GM21825 (cell line): Measurements from ENCODE around the gene FEZ2.
A peak's percentile ranks its signal among the peaks of the same experiment; 100 is the strongest.

Experiments
- ATAC-seq: cut with Tn5 transposase; IDR thresholded peaks from one replicate; pipeline ENCODE4 v1.9.1; 2021; ENCODE audit warnings: mild to moderate bottlenecking, moderate library complexity; ENCODE audit not compliant: unreplicated experiment

Gene FEZ2

DNA sequence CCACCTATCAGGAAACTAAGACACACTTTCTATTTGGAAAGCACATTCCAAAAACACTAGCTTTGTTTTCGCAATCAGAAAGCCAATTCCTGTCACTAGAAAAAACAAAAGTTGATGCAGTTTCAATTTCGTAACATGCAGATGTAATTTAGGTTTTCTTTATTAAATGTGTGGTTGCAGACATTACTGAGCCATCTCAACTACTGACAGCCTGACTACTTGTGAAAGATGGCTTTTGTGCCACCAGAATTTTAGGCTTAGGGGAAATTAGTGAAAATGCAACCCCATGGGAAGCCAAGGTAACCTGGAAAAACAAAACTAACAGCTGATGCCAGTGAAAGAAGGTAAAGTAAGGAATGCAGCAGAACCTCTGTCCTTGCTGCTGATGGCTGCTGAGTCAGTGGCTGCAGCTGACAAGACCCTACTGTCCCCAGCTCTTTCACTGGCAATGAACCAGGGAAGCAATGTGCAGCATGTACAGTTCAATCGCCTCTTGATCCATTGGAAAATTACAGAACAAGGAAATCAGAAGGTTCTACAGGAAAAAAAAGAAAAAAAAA lies 34.9 kb downstream of the FEZ2 start:
- no peak for ATAC-seq

DNA sequence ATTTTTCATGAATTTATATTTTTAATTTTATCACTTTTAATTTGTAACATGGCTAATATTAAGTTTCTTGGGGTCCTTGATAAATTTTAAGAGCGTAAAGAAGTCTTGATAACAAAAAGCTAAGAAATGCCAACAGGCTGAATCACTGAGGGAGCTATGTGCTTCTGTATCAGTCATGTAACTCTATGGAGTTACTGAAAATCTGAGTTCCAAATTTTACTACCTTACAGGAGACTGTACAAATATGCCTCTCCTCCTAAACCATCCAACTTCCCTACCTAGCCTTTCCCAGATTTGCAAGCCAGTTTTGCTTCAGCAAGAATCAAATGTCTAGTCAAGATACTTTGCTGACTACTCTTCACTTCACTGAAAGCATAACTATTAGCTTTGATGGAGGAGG lies 35.7 kb downstream of the FEZ2 start:
- no peak for ATAC-seq

DNA sequence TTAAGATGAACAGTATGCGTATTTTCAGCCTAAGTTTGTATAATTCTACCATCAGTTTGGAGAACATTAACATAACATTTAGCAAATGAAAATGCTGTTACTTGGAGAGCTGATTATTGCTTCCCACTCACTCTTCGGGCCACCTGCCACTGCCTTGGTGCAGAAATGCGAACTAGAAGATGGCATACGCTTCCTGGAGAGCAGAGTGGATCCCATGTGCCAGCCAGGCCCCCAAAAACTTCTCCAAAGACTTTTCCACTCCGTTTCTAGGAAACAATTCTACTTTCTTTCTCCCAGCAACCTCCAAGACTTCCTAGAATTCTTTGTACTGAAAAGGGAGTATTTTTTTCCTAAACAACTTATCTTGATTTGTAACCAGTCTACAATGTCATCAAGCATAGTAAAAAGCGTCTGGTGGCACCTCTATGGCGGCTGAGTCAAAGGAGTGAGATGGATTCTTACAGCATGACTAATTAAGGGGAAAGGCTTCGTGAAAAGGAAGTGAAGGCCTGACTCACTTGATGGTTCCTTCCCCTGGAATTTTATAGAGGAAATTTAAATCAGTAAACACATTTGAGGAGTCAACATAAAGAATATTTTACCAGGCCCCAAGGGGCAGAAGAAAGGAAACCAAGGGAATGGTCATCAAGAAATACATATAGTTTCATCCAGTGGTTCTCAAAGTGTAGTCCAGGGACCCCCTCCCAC lies 36.6 kb downstream of the FEZ2 start:
- ATAC-seq, result no peak

DNA sequence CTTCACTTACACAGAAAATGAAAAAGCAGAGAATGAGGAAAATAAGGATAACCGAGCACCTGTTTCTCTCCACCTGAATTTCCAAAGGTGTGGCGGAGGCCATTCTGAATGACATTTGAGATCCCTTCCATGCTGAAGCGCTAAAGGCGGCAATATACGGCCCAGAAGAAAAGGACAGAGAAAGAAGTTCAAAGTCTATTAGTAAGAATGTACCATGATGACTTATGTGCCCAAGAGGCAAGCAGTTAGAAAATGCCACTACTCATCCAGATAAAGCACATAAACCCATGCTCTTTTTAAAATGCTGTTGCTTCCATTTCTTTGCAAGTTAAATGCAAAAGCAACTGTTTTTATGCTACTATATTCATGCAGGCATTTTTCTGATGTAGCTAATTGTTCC lies 37.2 kb downstream of the FEZ2 start:
- no peak for ATAC-seq

DNA sequence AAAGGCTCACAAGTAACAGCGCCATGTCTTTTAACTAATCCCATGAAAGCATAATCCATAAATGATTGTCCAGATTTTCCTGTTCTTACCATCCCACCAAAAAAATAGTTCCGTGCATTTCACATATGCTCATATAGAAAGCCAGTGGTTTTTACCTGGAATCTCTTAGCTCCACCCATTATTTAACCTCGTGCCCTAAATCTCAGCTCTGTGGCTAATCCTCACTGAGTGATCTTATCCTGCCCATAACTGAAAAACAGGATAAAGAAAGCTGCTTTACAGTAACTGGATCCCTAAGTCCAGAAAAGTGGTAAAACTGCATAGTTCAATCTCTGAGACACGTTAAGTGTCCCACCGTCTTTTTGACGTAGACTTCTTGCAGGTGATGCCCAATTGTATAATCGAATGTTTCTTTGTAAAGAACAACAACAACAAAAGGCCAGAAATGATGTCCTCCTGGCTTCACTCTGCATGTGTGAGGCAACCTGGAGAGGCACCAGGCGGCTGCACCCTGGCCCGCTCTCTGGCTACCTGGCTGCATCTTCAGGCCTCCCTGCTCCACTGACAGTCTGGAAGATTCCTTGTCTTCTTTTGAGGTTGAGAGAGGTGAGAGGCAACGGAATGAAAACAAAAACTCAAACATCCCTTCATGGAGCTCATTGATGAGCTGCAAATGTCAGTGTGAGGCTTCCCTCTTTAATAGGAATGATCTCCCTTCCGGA lies 38.6 kb downstream of the FEZ2 start:
- ATAC-seq, result no peak

DNA sequence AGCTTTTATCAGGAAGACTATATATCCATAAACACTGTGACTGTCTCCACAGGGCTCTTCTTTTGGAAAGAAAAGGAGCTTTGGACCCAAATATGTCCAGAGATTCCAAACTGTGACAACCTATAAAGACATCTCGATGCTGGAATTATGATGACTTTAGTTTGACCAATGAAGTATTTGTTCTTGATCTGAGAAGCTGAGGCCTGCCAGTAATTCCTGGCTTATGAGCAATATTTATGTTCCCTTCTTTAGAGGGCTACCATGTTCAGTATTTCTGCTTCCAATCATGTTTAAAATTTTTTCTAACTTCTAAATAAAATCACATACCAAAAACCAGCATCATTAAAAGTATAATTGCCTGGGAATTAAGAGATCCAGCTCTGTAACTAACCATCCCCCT lies 41.1 kb downstream of the FEZ2 start:
- no peak for ATAC-seq

DNA sequence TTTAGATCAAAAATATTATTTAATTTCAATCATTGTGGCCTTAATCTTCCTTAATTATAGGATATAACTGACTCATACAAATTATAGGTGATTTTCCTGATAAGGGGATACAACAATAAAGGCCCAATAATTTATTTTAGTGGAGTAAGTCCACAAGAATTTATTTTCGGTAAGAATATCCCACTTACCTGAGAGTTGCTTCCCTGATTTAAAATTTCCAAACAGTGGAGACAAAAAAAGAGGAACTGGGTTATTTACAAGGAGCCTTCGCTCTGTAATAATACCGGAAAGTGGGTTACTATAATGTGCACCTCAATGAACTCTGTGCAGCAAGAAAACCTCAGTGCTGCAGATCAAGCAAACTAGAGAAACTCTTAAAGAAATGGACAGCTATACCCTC lies 42.2 kb downstream of the FEZ2 start:
- no peak for ATAC-seq

DNA sequence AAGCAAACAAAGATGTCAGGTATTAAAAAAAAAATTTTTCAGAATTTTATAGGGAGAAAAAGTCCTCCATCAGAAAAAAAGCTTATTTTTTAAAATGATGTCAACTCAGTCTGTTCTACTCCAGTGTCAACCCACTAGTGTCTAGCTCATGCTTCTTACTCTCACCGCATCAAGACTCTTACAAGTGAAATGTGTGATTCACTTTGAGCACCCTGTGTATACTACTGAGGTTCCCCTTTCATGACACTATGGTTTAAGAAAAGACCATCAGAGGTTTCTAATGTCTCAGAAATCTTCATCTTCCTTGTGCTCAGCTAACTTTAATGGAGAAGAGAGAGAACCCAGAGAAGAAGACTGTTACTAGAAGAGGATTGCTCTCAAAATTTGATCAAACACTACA lies 43.4 kb downstream of the FEZ2 start:
- no peak for ATAC-seq

DNA sequence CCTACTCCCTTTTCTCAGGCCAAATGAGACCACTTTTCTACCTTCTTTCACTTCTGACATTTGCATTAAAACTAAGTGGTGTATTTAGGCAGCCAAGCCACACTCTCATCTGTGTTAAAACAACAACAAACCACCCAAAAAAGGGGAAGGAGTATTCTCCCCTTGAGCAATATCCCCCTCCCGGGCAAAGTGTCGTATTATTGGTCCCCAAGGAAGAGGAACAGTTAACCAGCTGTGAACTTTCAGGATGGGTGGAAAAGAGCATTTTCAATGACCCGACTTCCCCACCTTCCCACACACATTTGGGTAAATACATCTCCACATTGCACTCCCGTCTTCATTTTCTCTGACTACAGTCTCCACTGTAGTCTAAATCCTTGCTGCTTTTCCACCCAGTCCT lies 44.3 kb downstream of the FEZ2 start:
- ATAC-seq, result no peak

DNA sequence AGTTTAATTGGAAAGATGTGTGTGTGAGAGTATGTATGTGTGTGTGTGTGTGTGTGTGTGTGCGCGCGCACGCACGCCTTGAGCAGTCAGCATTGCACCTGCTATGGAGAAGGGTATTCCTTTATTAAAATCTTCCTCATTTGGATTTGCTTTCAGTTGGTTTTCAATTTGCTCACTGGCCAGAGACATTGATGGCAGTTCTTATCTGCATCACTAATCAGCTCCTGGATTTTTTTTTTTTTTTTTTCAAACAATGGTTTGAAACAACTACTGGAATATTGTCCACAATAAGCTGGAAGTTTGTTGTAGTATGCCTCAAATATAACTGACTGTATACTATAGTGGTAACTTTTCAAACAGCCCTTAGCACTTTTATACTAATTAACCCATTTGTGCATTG lies 48.0 kb downstream of the FEZ2 start:
- no peak for ATAC-seq

DNA sequence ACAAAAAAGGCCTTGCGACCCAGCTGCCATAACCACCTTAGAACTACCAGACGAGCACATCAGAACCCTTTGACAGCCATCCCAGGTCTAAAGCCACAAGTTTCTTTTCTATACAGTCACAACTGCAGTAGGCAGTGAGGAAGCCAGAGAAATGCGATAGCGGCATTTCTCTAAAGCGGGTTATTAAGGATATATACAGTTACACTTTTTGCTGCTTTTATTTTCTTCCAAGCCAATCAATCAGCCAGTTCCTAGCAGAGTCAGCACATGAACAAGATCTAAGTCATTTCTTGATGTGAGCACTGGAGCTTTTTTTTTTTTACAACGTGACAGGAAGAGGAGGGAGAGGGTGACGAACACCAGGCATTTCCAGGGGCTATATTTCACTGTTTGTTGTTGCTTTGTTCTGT lies 48.8 kb downstream of the FEZ2 start:
- ATAC-seq, result no peak

DNA sequence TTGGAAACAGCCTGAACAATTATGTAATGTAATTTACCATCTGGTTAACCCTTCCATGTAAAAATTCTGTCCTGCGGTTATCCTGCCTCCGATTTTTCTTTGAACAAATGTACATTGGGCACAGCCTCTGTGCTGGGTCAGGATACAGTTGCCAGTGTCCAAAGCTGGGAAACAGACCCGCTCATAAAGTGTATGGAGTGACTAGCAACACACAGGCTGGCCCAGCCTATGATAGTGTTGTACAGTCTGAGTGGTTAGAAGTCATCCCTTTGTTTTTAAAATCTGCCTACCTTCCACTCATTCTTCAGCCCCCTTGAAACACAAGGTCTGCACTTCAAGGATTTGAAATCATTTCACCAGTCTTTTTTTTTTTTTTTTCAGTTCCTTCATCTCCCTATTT lies 50.1 kb downstream of the FEZ2 start:
- no peak for ATAC-seq

DNA sequence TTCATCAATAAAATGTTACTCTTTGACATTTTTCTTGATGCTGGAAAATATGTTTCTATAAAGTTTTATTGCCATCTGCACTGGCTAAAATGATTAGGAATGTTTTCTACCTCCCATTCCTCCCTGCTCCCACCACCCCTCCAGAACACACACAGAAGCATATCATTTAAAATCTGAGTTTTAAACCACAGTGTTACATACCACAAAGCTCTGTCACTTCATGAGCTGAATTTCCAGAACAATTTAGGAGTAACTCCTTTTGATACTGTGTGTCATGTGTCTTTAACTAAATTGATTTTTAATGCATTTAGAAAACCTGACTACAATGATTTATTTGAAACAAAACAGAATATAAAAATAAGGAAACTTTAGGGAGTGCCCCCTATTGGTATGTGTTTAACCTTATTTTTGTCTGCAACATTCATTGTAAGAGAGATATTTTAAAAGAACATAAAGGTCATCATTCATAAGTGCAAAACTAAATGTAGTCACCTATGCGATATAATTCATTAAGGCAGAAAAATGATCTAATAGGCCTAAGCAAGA lies 52.0 kb downstream of the FEZ2 start:
- no peak for ATAC-seq

DNA sequence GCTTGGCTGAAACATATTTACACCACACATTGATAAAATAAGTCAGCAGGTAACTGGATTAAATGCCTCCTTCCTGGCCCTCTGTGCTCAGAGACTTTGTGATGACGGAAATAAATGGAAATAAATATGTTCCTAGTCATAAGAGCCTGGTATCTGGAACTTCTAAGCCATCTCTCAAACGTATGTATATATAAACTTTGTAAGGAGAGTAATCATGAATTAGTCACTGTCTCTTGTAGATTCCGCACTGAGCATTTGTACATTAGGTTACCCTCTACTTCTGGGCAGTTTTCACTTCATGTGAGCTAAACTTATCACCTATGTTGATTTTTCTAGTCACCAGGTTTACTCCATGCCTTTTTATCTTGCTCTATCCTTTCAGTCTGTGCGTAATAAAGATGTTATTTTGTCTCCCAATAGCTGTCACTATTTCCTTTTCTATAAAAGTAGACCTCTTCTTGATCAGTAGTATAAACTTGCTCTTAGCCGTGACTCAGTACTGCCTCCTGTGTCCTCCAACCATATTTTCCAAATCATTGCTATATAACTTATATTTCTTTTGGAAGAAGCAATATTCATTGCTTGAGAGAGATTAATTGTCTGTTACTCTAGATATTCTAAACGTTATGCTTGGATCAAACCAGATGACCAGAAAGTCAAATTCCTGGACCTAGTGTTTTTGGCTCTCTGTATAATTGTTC lies 53.2 kb downstream of the FEZ2 start:
- no peak for ATAC-seq

DNA sequence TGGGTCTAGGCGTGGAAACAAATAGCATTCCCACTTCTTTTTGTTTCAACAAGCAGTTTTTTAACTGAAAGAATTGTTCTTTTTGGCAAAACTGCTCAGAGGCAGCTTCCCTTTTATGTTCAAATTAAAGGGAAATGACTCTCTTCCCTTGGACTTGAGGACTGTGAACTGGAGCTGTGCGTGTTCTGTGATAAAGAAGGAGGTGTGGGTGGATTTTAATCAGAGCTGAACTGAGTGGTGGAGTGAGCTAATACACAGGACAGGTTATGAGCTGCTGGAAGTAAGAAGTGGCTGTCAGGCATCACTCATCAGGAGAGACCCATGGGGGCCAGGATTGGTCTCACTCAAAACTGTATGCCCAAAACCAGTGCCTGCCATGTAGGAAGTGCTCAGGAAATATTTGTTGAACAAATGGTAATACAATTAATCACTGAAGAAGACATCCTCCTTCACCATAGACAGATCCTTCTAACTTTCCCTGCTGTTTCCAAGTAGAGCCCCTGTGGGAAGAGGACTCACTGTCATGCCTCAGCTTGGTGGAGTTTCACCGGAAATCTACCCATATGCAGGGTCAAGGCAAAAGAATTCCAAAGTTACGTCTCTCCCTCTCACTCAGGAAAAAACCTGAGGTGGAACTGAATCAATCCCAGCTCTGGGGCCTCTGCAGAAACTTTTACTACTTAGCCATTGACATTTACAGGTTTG lies 55.9 kb downstream of the FEZ2 start:
- no peak for ATAC-seq

DNA sequence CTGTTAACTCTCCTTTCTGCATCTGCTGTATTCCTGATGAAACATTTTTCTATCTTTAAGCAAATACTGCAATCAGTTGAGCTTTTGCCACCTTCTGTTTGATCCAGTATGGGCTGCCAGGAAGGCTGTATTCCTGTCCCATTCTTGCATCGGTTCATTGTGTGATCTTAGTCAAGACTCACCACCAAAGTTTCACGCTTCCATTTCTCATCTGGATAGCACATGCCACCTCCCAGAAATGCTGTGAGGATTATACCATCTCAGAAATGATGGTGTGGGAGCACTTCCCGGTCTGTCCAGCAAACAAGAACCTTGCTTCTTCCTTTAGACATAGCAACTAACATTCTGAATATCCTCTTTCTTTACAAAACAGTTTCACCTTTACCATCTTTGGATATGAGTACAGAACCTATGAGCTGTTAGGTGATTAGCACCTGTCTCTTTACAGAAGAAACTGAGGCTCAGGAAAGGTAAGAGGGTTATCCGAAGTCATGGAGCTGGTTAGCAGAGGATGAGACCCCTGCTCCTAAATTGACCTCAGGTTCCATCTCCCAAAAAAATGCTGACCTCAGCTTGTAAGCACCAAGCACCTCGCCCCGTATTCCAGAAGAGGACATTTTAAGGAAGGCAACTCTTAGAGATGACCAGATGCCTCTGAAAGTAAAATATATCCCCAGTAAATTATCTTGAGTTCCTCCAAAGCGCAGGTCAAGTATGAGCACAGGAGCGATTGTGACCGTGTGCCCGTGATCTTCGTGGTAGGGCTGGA lies 56.8 kb downstream of the FEZ2 start:
- ATAC-seq, result no peak

DNA sequence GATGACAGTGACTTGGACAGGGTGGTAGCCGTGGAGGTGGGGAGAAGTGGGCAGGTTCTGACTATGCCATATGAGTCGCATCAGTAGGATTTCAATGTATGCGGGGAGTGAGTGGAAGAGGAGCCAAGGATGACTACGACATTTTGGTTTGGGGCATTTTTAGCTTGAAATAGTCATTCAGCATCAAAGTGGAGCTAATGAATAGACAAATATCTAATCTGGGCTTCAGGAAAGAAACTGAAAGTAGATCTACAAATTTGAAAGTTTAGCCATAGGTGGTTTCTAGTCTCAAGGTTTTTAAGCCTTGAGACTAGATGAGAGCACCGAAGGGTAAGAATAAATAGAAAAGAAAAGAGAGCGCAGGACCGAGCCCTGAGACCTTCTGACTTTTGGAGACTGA lies 58.3 kb downstream of the FEZ2 start:
- peak; percentile 84 for ATAC-seq

DNA sequence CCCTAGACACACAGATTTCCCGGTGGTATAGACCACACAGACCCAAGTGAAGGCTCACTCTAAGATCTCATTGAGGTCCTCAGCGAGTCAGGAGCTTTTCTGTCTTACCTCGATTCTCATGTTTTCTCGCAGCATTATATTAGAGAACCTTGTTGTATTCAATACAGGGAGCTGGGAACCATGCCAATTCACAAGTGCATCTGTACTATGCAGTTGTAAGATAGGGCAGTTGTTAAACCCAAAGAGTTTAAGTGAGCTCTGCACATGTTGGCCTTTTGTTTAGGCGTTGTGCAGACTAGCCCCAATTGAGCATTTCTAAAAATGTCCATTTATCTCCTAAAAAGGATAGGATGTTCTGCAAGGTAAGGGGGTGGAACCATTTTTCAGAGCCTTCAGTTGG lies 59.6 kb downstream of the FEZ2 start:
- ATAC-seq, result no peak

DNA sequence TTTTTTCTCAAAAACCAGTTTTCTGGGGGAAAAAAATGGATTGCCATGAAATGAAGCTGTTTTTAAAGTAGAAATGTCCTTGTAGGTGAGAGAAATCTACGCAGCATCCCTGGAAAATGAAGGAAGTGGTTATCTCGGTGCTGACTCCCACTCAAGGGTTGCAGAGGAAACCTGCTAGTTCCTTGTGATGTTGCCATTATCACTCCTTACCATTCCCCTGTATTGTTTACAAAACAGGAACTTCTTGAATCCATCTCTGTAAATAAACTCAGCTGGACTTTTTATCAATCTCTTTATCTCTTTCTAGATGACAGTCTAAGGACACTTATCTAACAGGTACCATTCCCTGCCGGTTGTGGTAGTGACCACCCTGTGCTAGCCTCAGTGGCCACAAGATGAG lies 61.2 kb downstream of the FEZ2 start:
- ATAC-seq, result no peak

DNA sequence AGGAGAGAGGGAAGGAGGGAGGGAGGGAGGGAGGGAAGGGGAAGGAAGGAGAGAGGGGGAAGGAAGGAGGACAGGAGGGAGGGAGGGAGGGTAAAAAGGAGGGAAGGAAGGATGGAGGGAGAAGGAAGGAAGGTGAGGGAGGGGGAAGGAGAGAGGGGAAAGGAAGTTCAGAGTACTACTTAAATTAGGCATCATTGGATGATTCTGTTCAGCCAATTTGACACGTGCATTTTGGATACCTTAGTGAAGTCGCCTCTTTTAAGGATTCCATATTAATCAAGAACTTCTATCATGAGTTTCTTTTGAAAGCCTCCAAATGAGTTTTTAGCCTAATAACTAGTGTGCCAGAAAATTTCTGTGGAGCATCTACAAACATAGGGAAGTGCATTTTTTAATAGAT lies 62.9 kb downstream of the FEZ2 start:
- no peak for ATAC-seq
